GM12892 (cell line): ENCODE results near the gene SLC38A10.

Experiments used
- POLR2A ChIP-seq: IDR thresholded peaks from 2 replicates; pipeline ENCODE4 v1.6.1; 2011; ENCODE audit warnings: low read depth, low read length, control low read depth
- POLR2AphosphoS5 ChIP-seq: IDR thresholded peaks from 2 replicates; pipeline ENCODE4 v1.6.1; 2011; ENCODE audit warnings: low read depth, low read length, control low read depth
- TAF1 ChIP-seq: IDR thresholded peaks from 2 replicates; pipeline ENCODE4 v1.6.1; 2011; ENCODE audit warnings: low read depth, mild to moderate bottlenecking, control low read depth, low read length, borderline replicate concordance

- TF ChIP-seq POLR2A (no peak), TAF1 (no peak), POLR2AphosphoS5 (no peak)
Measured at GRCh38 chr17:81206657-81207056, 88.5 kb downstream of the SLC38A10 start.
